Suprapubic skin (tissue), 4 donors: ENCODE data around the gene ARHGAP19.

Source experiments
- EP300 ChIP-seq: sonication (generic); formaldehyde crosslinking; IDR thresholded peaks from one replicate; pipeline ENCODE4 v1.6.1; 2017; ENCODE audit warnings: antibody characterized with exemption
- POLR2A ChIP-seq, 2 donors: fragments of 450-650 bp; IDR thresholded peaks; one replicate each; pipeline ENCODE4 v1.6.1; 2017; ENCODE audit warnings: antibody characterized with exemption in 2 of 2, mild to moderate bottlenecking in 2 of 2, moderate library complexity in 2 of 2
- POLR2AphosphoS5 ChIP-seq, 3 donors: sonication (generic); formaldehyde crosslinking; IDR thresholded peaks; one replicate each; pipeline ENCODE4 v1.6.1; 2017; ENCODE audit warnings: antibody characterized with exemption in 3 of 3
- TF ChIP-seq, protein P1 (sequence below), 2 donors: fragments of 200-600 bp in 1 of 2; fragments of 450-650 bp in 1 of 2; sonication (generic) in 1 of 2; IDR thresholded peaks; one replicate each; pipeline ENCODE4 v1.5.1; 2016 to 2019; ENCODE audit warnings: antibody characterized with exemption in 2 of 2, mild to moderate bottlenecking in 1 of 2, moderate library complexity in 1 of 2

DNA sequence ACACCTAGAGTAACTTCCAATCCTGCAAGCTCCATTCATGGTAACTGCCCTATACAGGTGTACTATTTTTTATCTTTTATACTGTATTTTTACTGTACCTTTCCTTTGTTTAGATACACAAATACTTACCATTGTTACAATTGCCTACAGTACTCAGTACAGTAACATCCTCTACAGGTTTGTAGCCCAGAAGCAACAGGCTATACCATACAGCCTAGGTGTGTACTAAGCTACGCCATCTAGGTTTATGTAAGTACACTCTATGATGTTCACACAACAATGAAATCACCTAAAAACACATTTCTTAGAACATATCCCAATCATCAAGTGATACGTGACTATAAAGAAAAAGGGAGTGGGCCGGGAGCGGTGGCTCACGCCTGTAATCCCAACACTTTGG, 53.6 kb downstream of the ARHGAP19 start:
- TF ChIP-seq POLR2A (IDR thresholded peaks at IDR 0.05) (no peak), POLR2AphosphoS5 (IDR thresholded peaks at IDR 0.05) (no peak), EP300 (no peak)
- TF ChIP-seq, protein P1, sequence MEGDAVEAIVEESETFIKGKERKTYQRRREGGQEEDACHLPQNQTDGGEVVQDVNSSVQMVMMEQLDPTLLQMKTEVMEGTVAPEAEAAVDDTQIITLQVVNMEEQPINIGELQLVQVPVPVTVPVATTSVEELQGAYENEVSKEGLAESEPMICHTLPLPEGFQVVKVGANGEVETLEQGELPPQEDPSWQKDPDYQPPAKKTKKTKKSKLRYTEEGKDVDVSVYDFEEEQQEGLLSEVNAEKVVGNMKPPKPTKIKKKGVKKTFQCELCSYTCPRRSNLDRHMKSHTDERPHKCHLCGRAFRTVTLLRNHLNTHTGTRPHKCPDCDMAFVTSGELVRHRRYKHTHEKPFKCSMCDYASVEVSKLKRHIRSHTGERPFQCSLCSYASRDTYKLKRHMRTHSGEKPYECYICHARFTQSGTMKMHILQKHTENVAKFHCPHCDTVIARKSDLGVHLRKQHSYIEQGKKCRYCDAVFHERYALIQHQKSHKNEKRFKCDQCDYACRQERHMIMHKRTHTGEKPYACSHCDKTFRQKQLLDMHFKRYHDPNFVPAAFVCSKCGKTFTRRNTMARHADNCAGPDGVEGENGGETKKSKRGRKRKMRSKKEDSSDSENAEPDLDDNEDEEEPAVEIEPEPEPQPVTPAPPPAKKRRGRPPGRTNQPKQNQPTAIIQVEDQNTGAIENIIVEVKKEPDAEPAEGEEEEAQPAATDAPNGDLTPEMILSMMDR (IDR thresholded peaks at IDR 0.05) = no peak
